ENCODE measurements around the gene DOCK2.

Gene DOCK2

GRCh38 chr5:169867347-169867746, 230.3 kb downstream of the DOCK2 start:
- Histone ChIP-seq H4K20me1 (ENCODE audit: insufficient read depth, low read length, poor library complexity, severe bottlenecking) (no peaks in the 10 kb centered on the region), H3K36me3 (ENCODE audit: insufficient read depth, low read length) (peaks cover 15% of the 10 kb centered on the region; the same call in 1 of the 2 replicates), H3K79me2 (ENCODE audit: insufficient read depth, low read length) (no peaks in the 10 kb centered on the region), H3K27me3 (ENCODE audit: insufficient read depth, low read length, poor library complexity, severe bottlenecking) (no peaks in the 10 kb centered on the region), H3K4me3 (ENCODE audit: low read length, poor library complexity, severe bottlenecking) (no peak overlapping the region), H3K9me2 (replicated peaks; ENCODE audit: low read depth, low read length) (no peaks in the 10 kb centered on the region), H3K9ac (ENCODE audit: low read depth, low read length, poor library complexity, severe bottlenecking) (no peak overlapping the region), H3K4me1 (ENCODE audit: insufficient read depth, low read length, poor library complexity, severe bottlenecking) (peaks cover 3% of the 10 kb centered on the region), H3F3A (ENCODE audit: low read depth) (no peaks in the 10 kb centered on the region), H2AFZ (ENCODE audit: low read length) (no peak overlapping the region), H3K4me2 (ENCODE audit: low read depth, low read length, poor library complexity, severe bottlenecking) (no peak overlapping the region), H3K9me3 (ENCODE audit: insufficient read depth, low read depth, low read length) (no peaks in the 10 kb centered on the region)
- no peak for TF ChIP-seq CTCF (conservative IDR thresholded peaks at IDR 0.05; ENCODE audit: low read length)
- TF ChIP-seq EZH2phosphoT487 (IDR thresholded peaks at IDR 0.05; ENCODE audit: borderline replicate concordance): no peak

GRCh38 chr5:169869066-169869465, 232.0 kb downstream of the DOCK2 start:
- Histone ChIP-seq H3K4me3 (ENCODE audit: low read length, poor library complexity, severe bottlenecking) (no peak overlapping the region), H3F3A (ENCODE audit: low read depth) (no peaks in the 10 kb centered on the region), H3K9me3 (ENCODE audit: insufficient read depth, low read depth, low read length) (no peaks in the 10 kb centered on the region), H3K4me1 (ENCODE audit: insufficient read depth, low read length, poor library complexity, severe bottlenecking) (no peaks in the 10 kb centered on the region), H3K9me2 (replicated peaks; ENCODE audit: low read depth, low read length) (no peaks in the 10 kb centered on the region), H2AFZ (ENCODE audit: low read length) (no peak overlapping the region), H3K4me2 (ENCODE audit: low read depth, low read length, poor library complexity, severe bottlenecking) (no peak overlapping the region), H3K27me3 (ENCODE audit: insufficient read depth, low read length, poor library complexity, severe bottlenecking) (no peaks in the 10 kb centered on the region), H4K20me1 (ENCODE audit: insufficient read depth, low read length, poor library complexity, severe bottlenecking) (no peaks in the 10 kb centered on the region), H3K36me3 (ENCODE audit: insufficient read depth, low read length) (peaks cover 15% of the 10 kb centered on the region; the same call in 1 of the 2 replicates), H3K79me2 (ENCODE audit: insufficient read depth, low read length) (no peaks in the 10 kb centered on the region), H3K9ac (ENCODE audit: low read depth, low read length, poor library complexity, severe bottlenecking) (no peak overlapping the region)
- TF ChIP-seq CTCF (conservative IDR thresholded peaks at IDR 0.05; ENCODE audit: low read length) (no peak), EZH2phosphoT487 (IDR thresholded peaks at IDR 0.05; ENCODE audit: borderline replicate concordance) (no peak)

- Histone ChIP-seq H3K9ac (ENCODE audit: low read depth, low read length, poor library complexity, severe bottlenecking) (no peak overlapping the region), H3F3A (ENCODE audit: low read depth) (no peaks in the 10 kb centered on the region), H3K79me2 (ENCODE audit: insufficient read depth, low read length) (no peaks in the 10 kb centered on the region), H3K36me3 (ENCODE audit: insufficient read depth, low read length) (peaks cover 15% of the 10 kb centered on the region; the same call in 1 of the 2 replicates), H3K27me3 (ENCODE audit: insufficient read depth, low read length, poor library complexity, severe bottlenecking) (no peaks in the 10 kb centered on the region), H3K4me2 (ENCODE audit: low read depth, low read length, poor library complexity, severe bottlenecking) (no peak overlapping the region), H4K20me1 (ENCODE audit: insufficient read depth, low read length, poor library complexity, severe bottlenecking) (no peaks in the 10 kb centered on the region), H3K4me3 (ENCODE audit: low read length, poor library complexity, severe bottlenecking) (no peak overlapping the region), H3K9me3 (ENCODE audit: insufficient read depth, low read depth, low read length) (no peaks in the 10 kb centered on the region), H3K9me2 (replicated peaks; ENCODE audit: low read depth, low read length) (no peaks in the 10 kb centered on the region), H3K4me1 (ENCODE audit: insufficient read depth, low read length, poor library complexity, severe bottlenecking) (no peaks in the 10 kb centered on the region), H2AFZ (ENCODE audit: low read length) (no peak overlapping the region)
- TF ChIP-seq EZH2phosphoT487 (IDR thresholded peaks at IDR 0.05; ENCODE audit: borderline replicate concordance) (no peak), CTCF (conservative IDR thresholded peaks at IDR 0.05; ENCODE audit: low read length) (no peak)
Measured at GRCh38 chr5:169870211-169870610, 233.1 kb downstream of the DOCK2 start.

Data from Loucy (cell line).